ENCODE data around the gene BCR. TPM values are rescaled to one million over a fixed set of nuclear protein-coding genes. Genes with fewer than 3 reads are reported as not detected.

BCR gene
- total RNA-seq, 1 donor from 2014 or later: 30.0 TPM

DNA sequence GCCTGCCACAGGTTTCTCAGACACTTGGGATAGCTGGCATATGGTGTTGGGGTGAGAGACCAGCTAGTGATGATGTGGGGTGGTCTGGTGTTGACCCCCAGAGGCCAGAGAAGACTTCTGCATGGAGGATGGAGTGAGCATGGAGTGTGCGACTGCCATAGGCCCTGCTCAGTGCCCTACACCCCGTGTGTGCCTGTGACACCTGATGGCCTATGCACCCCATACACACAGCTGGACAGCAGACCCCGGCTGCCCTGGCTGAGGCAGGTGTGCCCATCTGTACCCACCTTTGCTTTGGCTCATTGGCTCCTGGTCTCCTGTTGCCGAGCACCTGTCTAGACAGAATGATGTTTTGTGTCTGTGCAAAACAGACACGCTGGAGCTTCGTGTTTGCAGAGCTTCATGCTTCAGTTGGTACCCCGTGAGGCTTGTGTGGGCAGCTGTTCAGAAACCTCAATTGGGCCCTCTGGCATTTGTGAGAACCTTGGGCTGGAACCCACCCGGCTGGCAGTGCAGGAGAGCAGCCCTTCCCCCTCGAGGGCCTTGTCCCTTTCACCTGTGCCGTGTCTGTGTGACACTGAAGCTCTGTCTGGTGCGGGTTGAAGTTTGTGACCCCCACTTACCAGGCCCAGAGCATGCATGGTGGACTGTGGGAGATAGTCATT, 27.6 kb downstream of the BCR start:
- no peaks in the 10 kb centered on the region for H3K9me3 Mint-ChIP-seq (ENCODE audit: low read depth)
- TF ChIP-seq, protein P1, sequence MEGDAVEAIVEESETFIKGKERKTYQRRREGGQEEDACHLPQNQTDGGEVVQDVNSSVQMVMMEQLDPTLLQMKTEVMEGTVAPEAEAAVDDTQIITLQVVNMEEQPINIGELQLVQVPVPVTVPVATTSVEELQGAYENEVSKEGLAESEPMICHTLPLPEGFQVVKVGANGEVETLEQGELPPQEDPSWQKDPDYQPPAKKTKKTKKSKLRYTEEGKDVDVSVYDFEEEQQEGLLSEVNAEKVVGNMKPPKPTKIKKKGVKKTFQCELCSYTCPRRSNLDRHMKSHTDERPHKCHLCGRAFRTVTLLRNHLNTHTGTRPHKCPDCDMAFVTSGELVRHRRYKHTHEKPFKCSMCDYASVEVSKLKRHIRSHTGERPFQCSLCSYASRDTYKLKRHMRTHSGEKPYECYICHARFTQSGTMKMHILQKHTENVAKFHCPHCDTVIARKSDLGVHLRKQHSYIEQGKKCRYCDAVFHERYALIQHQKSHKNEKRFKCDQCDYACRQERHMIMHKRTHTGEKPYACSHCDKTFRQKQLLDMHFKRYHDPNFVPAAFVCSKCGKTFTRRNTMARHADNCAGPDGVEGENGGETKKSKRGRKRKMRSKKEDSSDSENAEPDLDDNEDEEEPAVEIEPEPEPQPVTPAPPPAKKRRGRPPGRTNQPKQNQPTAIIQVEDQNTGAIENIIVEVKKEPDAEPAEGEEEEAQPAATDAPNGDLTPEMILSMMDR (IDR thresholded peaks at IDR 0.05): no peak
- H3K27ac Mint-ChIP-seq (ENCODE audit: unreplicated experiment): no peak overlapping the region
- peaks cover 10% of the 10 kb centered on the region for H3K4me1 Mint-ChIP-seq (ENCODE audit: low read depth)
- H3K27me3 Mint-ChIP-seq (ENCODE audit: low read depth): no peaks in the 10 kb centered on the region
- no peak for DNase-seq (ENCODE audit: low spot score)
- peaks cover 4% of the 10 kb centered on the region for H3K36me3 Mint-ChIP-seq (ENCODE audit: low read depth)
- H3K4me3 Mint-ChIP-seq (ENCODE audit: unreplicated experiment): no peak overlapping the region

DNA sequence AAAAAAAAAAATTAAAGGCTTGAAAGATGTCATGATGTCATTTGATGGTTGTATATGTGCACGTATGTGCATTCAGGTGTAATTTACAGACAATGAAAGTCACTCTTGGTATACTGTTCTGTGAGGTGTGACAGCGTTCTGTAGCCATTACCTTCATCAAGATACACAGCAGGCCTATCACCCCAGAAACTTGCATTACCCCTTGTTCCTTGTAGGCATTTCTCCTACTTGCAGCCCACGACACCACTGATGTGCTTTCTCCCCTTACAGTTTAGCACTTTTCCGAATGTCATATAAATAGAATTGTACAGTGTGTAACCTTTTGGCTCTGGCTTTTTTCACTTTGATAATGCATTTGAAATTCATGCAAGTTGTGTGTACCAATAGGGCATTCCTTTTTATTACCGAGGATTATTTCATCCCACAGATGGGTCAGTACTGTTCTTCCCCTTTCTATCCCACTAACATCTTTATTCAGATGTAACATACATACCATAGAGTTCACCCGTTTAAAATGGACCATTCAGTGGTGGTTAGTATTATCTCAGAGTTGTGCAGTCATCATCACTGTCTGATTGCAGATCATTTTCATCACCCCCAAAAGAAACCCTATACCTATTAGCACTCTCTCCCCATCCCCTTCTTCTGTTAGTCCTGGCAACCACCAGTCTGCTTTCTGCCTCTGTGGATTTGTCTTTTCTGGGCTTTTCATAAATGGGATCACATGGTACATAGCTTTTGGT, 30.3 kb downstream of the BCR start:
- Mint-ChIP-seq H3K4me1 (ENCODE audit: low read depth) (peaks cover 10% of the 10 kb centered on the region), H3K9me3 (ENCODE audit: low read depth) (no peaks in the 10 kb centered on the region), H3K4me3 (ENCODE audit: unreplicated experiment) (no peak overlapping the region), H3K36me3 (ENCODE audit: low read depth) (peaks cover 4% of the 10 kb centered on the region), H3K27me3 (ENCODE audit: low read depth) (no peaks in the 10 kb centered on the region), H3K27ac (ENCODE audit: unreplicated experiment) (no peak overlapping the region)
- TF ChIP-seq, protein P1 (IDR thresholded peaks at IDR 0.05): no peak
- DNase-seq (ENCODE audit: low spot score): no peak

DNA sequence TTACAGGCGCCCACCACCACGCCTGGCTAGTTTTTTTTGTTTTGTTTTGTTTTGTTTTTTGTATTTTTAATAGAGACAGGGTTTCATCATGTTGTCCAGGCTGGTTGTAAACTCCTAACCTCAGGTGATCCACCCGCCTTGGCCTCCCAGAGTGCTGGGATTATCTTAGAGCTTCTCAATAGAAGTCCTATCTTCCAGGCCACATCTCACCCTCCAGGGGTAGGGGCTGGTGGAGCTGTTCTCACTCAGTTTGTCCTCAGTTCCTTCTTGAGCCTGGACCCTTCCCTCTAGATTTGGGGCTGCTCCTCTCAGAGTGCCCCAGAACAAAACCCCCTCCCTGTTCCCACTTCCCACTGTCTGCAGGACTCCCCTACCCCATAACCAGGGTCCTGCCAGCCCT, 31.3 kb downstream of the BCR start:
- H3K36me3 Mint-ChIP-seq (ENCODE audit: low read depth): peaks cover 3% of the 10 kb centered on the region
- peaks cover 15% of the 10 kb centered on the region for H3K4me1 Mint-ChIP-seq (ENCODE audit: low read depth)
- H3K27ac Mint-ChIP-seq (ENCODE audit: unreplicated experiment): no peak overlapping the region
- no peaks in the 10 kb centered on the region for H3K9me3 Mint-ChIP-seq (ENCODE audit: low read depth)
- TF ChIP-seq, protein P1 (IDR thresholded peaks at IDR 0.05): no peak
- no peak for DNase-seq (ENCODE audit: low spot score)
- H3K27me3 Mint-ChIP-seq (ENCODE audit: low read depth): no peaks in the 10 kb centered on the region
- no peak overlapping the region for H3K4me3 Mint-ChIP-seq (ENCODE audit: unreplicated experiment)

DNA sequence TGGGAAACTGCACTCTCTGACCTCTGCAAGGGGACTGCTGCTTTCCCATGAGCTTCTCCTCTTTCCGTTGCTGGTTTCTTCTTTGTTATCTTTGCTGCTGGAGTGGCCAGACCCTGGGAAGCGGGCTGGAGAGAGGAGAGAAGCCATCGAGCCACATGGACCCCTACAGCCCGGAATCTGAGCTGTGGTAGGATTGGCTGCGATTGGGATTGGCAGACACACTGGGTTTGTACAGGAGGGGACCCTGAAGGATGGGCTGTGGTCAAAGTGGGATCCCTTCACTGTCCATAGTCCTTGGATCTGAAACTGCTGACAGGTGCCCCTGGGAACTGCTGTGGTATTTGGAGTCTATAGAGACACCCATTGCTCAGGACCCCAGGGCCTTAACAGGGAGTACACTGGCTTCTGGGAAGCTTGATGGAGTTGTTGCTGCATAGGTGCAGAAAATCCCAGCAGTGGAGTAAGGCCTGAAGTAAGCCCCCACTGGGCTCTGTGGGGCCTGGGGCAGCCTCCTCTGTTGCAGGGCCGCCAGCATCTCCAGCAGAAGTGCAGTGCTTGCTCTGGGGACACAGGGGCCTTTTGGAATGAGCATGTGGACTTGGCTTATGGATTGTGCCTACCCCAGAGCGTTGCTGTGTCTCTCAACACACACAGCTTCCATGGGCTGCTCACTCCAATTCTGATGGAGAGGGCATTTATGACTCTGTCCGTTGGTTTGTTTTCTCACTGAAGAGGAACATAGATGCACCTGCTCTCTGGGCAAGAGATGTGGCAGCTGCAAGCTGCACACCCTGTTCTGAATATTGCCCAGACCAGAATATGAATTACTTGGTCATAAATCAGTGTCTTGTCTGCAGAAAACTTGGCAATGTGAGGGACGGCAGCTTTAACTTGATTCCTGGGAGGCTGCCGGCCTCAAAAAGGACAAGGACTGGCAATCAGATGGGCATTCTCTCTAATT, 32.0 kb downstream of the BCR start:
- DNase-seq (ENCODE audit: low spot score): no peak
- H3K4me3 Mint-ChIP-seq (ENCODE audit: unreplicated experiment): no peak overlapping the region
- H3K9me3 Mint-ChIP-seq (ENCODE audit: low read depth): no peaks in the 10 kb centered on the region
- H3K27me3 Mint-ChIP-seq (ENCODE audit: low read depth): no peaks in the 10 kb centered on the region
- peaks cover 15% of the 10 kb centered on the region for H3K4me1 Mint-ChIP-seq (ENCODE audit: low read depth)
- no peaks in the 10 kb centered on the region for H3K36me3 Mint-ChIP-seq (ENCODE audit: low read depth)
- H3K27ac Mint-ChIP-seq (ENCODE audit: unreplicated experiment): no peak overlapping the region
- TF ChIP-seq, protein P1 (IDR thresholded peaks at IDR 0.05): no peak

DNA sequence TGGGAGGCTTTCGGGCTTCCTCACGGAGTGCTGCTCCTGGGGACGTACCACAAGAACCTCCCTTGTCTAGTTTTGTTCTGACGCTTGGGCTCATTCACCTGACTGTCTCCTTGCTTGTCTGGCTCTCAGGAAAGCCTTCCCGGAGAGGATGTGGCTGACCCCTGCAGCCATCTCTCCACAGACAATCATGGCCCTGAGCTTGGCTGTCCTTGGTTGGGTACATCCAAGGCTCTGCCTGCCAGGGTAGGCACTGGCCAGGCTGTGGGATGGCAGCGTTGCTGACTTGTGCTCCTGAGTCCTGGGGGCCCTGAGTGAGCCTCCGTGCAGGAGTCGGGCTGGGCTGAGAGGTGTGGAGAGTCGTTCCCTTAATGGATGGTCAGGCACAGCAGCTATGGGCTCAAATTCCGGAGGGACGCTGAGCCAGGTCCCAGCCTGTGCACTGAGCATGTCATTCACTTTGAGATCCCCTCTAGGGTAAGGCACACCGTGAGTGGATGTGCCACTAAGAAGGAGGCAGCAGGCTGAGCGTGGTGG, 32.8 kb downstream of the BCR start:
- TF ChIP-seq, protein P1 (IDR thresholded peaks at IDR 0.05): no peak
- H3K4me3 Mint-ChIP-seq (ENCODE audit: unreplicated experiment): no peak overlapping the region
- no peaks in the 10 kb centered on the region for H3K36me3 Mint-ChIP-seq (ENCODE audit: low read depth)
- H3K4me1 Mint-ChIP-seq (ENCODE audit: low read depth): peaks cover 17% of the 10 kb centered on the region
- no peaks in the 10 kb centered on the region for H3K27me3 Mint-ChIP-seq (ENCODE audit: low read depth)
- H3K27ac Mint-ChIP-seq (ENCODE audit: unreplicated experiment): no peak overlapping the region
- no peak for DNase-seq (ENCODE audit: low spot score)
- no peaks in the 10 kb centered on the region for H3K9me3 Mint-ChIP-seq (ENCODE audit: low read depth)
